ENCODE measurements around the gene AOAH.
"Not testable (repeated sequence)": the region's sequence is repeated elsewhere in the genome, so short reads cannot be mapped to it uniquely, and the experiment has no call there.

AOAH gene

GRCh38 chr7:36507475-36508440, 216.5 kb downstream of the AOAH start:
- no peak for DNase-seq (ENCODE audit: extremely low read depth, low read depth)

GRCh38 chr7:36506820-36507219, 217.5 kb downstream of the AOAH start:
- DNase-seq (ENCODE audit: extremely low read depth, low read depth) = no peak

More at GRCh38 chr7:36507475-36508440, 216.5 kb downstream of the AOAH start:
- TF ChIP-seq CTCF (IDR thresholded peaks at IDR 0.05; ENCODE audit: low read depth, low read length) = no peak

GRCh38 chr7:36506130-36506798, 218.0 kb downstream of the AOAH start:
- DNase-seq (ENCODE audit: extremely low read depth, low read depth) = no peak
- no peak for TF ChIP-seq CTCF (IDR thresholded peaks at IDR 0.05; ENCODE audit: low read depth, low read length)

More at GRCh38 chr7:36506820-36507219, 217.5 kb downstream of the AOAH start:
- no peak for TF ChIP-seq CTCF (IDR thresholded peaks at IDR 0.05; ENCODE audit: low read depth, low read length)

- DNase-seq (ENCODE audit: extremely low read depth, low read depth) = not testable (repeated sequence)
These were observed 219.7 kb downstream of the AOAH start for GRCh38 chr7:36504617-36505016.

- not testable (repeated sequence) for DNase-seq (ENCODE audit: extremely low read depth, low read depth)
These were observed 220.1 kb downstream of the AOAH start for GRCh38 chr7:36504216-36504615.

- DNase-seq (ENCODE audit: extremely low read depth, low read depth) = no peak
- TF ChIP-seq CTCF (IDR thresholded peaks at IDR 0.05; ENCODE audit: low read depth, low read length) = no peak
These were observed 226.5 kb downstream of the AOAH start for GRCh38 chr7:36497775-36498174.

GRCh38 chr7:36497176-36497575, 227.1 kb downstream of the AOAH start:
- not testable (repeated sequence) for DNase-seq (ENCODE audit: extremely low read depth, low read depth)

GRCh38 chr7:36496576-36496975, 227.7 kb downstream of the AOAH start:
- no peak for DNase-seq (ENCODE audit: extremely low read depth, low read depth)
- no peak for TF ChIP-seq CTCF (IDR thresholded peaks at IDR 0.05; ENCODE audit: low read depth, low read length)

All from AG09319 (cell line).